KBM-7 (cell line): ENCODE results near the gene TMIGD3.

ENCODE experiments used
- DNase-seq: peaks from one replicate; pipeline ENCODE4 v3.0.0-alpha.2; 2015
- in situ Hi-C: fragments of 300-500 bp; cut with MboI; formaldehyde crosslinking; loops from 2 replicates; pipeline ENCODE4 v1.14.3; 2020; ENCODE audit warnings: low sequenced_read_pairs, low pct_unique_long_range_greater_than_20kb, mixed read lengths

TMIGD3 gene

GRCh38 chr1:111511370-111511769 is 7.9 kb upstream of the TMIGD3 start:
- in situ Hi-C loops: no loop called here
- no peak for DNase-seq

DNA sequence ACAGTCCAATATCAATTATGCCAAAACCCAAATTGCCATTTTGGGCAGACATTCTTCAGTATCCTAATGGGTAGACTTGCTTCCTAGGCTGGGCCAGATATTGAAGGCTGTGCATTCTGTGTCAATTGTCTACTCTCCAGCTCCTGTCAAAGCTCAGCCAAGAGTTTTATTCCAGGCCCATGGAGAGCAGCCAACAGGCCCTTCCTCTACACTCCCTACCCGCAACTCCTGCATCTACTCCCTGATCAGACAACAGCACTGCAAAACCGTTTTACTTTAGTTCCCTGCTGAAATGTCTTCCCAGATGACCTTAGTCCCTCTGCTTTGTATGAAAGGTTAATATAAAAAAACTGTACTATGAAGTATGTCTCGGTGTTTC is 6.6 kb upstream of the TMIGD3 start:
- in situ Hi-C loops: no loop called here

DNA sequence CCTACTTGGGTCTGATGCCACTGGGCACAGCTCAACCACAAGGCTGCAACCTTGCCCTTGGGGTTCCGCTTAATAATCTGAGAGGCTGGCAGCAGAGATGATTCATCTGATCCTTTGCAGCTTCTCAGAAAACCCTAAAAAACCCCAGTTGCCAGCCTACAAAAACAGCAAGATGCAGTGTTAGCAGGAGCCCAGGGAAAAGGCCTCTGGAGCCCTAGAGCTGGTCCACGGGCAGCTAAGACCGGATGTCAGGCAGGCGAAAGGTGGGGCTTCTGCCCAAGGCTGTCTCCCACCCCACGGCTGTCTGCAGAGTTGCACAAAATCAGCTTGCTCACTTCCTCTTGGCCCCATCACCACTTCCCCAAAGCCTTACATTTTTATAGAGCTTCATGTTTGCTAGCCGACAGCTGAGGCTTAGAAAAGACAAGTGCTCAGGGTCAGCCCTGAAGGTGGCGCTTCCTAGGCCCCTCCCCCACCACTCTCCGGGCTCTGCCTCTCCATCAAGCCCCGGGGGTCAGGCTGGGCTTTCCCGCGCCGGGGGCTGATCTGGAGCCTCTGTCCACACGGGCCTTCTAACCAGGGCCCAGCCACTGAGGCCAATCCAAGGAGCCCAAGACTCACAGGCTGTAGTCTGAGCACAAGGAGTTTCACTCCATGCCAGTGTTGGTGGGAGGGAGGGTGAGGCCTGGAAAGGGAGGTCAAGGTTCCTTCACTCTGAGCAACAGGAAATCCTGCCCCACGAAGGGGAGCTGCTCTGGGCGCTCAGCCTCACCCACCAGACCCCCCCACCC is 4.2 kb upstream of the TMIGD3 start:
- in situ Hi-C loops: no loop called here
- peak; percentile 98 for DNase-seq

More for the DNA sequence above, 6.6 kb upstream of the TMIGD3 start:
- no peak for DNase-seq

- in situ Hi-C loops: no loop called here
- DNase-seq: no peak
Observed at GRCh38 chr1:111506561-111506960, 3.1 kb upstream of the TMIGD3 start.

DNA sequence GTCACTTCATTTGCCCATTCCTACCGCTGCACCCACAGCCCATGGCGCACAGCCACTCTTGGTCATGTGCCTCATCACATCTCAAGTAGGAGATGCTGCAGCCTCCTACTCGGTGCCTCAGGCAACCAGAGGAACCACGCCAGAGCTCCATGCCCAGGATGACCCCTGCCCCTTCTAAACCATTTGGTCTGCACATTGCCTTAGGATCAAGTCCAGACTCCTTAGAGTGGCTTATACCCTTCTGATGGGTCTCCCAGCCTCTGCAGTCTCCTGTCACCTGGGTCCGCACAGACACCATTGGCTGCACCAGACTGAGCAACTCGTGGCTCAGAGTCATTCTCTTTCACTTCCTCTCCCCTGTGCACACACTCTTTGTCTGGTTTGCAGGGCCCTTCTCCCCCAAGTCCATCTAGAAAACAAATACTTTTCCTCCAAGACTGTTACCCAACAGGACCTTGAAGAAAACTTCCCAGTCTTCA is 2.2 kb upstream of the TMIGD3 start:
- no peak for DNase-seq
- in situ Hi-C loops: no loop called here

DNA sequence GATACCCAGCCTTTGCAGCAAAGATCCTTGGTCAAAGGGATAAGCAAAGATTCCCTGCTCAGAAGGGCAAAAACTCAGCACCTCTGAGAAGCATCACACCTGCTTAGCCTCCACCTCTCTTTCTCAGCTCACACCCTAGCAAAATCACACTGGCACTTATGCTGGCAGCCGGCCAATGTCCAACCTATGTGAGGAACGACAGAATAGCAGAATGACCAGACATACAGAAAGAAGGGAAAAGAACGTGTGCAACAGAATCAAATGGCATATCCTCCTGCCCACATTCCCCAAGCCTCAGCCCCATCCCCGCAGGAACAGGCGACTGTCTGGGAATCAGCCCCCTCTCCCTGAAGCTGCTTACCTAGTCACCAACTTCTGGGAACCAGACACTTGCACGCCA is 664 bp upstream of the TMIGD3 start:
- in situ Hi-C loops: no loop called here
- DNase-seq: no peak

- DNase-seq: no peak
- in situ Hi-C loops: no loop called here
Observed at GRCh38 chr1:111501645-111502044, 1.8 kb downstream of the TMIGD3 start.

DNA sequence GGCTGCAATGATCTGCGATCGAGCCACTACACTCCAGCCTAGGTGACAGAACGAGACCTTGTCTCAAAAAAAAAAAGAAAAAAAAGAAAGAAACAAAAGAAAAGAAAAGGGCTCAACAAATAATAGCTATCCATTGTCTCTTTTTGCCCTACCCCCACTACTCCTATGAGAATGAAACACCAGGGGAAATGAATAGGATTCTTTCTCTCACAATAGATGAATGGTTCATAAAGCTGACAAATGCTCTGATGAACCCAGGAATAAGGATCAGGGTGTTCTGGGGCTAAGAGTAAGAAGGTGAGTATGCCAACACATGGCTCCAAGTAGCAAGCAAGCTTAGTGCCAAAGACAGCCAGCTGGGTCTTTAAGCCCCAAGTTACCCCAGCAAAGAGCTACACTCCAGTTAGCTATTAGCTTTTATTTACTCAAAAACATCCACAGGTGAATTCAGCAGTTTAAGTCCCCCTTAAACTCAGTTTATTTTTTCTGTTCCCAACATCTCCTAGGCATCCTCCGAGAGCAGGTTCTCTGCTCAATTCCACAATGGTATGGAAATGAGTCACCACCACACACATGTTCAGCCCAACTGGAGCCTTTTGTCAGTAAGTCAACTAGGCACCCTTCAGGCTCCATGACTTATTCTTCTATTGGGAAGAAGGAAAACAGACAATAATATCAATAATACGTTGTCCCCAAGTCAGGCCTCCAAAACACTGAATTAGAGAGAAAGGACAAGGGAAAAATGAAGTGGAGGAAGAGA is 4.2 kb downstream of the TMIGD3 start:
- DNase-seq: no peak
- in situ Hi-C loops: no loop called here

DNA sequence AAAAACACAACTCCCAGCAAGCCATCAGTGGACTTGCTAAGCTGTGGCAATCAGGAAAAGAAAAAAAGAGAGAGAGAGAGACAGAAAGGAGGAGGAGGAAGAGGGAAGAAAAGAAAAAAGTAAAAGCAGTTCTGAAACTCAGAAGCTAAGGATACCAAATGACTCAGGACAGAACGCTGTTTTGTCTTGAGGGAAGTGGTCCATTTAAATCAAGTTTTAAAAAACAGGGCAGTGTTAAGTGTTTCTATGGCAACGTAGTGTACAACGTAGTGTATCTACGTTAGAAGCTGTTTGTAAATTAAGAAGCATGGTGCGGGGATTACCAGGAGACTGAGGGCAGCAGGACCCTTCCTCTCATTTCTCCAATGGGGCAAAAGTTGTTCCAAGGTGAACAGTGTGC is 5.8 kb downstream of the TMIGD3 start:
- no peak for DNase-seq
- in situ Hi-C loops: no loop called here

GRCh38 chr1:111496398-111496797 is 7.0 kb downstream of the TMIGD3 start:
- DNase-seq: no peak
- in situ Hi-C loops: no loop called here

- in situ Hi-C loops: no loop called here
Observed at GRCh38 chr1:111491070-111491469, 12.4 kb downstream of the TMIGD3 start.

DNA sequence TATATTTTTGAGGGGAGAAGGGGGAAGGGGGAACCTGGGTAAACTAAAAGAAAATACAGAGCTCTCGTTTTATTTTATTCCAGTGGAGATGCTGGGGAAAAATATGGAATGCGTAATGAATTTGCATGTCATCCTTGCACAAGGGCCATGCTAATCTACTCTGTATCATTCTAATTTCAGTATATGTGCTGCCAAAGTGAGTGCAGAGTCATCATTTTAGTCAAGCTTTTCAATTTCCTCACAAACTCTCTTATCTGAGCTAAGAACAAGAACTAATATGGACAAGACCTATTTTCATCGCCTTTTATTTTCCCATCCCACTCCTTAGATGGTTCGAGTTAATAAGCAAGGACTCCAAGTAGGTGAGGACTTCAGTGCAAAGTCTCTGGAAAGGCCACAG is 13.2 kb downstream of the TMIGD3 start:
- DNase-seq: no peak
- in situ Hi-C loops: no loop called here

More at GRCh38 chr1:111491070-111491469, 12.4 kb downstream of the TMIGD3 start:
- DNase-seq: peak; percentile 74

GRCh38 chr1:111489604-111490003 is 13.8 kb downstream of the TMIGD3 start:
- DNase-seq: peak; percentile 56
- in situ Hi-C loops: no loop called here

- in situ Hi-C loops: no loop called here
- DNase-seq: no peak
Observed at GRCh38 chr1:111488669-111489068, 14.8 kb downstream of the TMIGD3 start.

DNA sequence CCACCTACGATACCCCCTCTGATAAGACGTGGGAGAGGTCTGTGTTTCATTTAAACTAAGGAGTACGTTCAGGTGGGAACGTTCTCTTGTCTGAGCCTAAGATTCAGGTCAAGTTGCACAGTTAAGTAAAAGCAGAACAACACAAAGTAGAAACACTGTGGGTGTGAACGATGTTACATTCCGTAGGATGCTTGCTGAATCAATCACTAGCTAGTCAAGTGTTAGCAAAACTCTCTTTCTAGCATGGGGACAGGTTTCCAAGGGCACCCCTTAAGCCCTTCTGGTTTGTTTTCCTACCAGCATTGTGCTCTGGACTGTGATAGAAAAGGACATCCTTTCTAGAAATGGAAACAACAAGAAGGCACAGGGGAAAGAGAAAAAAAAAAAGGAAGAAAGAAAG is 16.3 kb downstream of the TMIGD3 start:
- DNase-seq: no peak
- in situ Hi-C loops: no loop called here

- in situ Hi-C loops: no loop called here
- DNase-seq: no peak
Observed at GRCh38 chr1:111486431-111486830, 17.0 kb downstream of the TMIGD3 start.

- in situ Hi-C loops: no loop called here
- DNase-seq: no peak
Observed at GRCh38 chr1:111484391-111485026, 18.9 kb downstream of the TMIGD3 start.

DNA sequence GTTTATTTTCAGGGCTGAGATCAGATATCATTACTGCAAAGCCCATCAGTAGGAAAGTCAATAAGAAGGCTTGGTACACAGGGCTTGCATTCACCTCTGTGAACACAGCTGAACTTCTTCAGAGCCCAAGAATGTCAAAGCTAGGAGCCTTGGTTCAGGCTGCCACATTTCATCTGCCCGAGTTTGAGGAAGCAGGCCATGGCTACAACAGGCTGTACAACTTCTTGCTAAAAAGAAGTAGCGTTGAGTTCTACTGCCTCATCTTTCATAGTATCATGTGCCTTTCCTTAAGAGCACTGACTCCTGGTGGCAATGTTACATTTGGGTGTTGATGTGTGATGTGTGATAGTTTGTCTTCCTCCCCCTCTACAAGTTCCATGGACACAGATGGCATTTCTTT is 19.6 kb downstream of the TMIGD3 start:
- DNase-seq: no peak
- in situ Hi-C loops: no loop called here

GRCh38 chr1:111483166-111483565 is 20.3 kb downstream of the TMIGD3 start:
- in situ Hi-C loops: no loop called here
- DNase-seq: no peak
